SK-N-SH (cell line): ENCODE measurements around the gene EXOC4. TPM values are rescaled to one million over a fixed set of nuclear protein-coding genes. Genes with fewer than 3 reads are reported as not detected.

Experiments
- CTCF ChIA-PET: fragments of 300-600, 350-600 bp; formaldehyde crosslinking; extraction: SDS; loops from one replicate; lab custom pipeline; 2021; lab: Yijun Ruan, JAX
- POLR2A ChIA-PET: fragments of 350-600 bp; sonication (Branson Sonifier 250); formaldehyde crosslinking; extraction: SDS; loops from one replicate; lab custom pipeline; 2020; ENCODE audit warnings: antibody characterized with exemption, inconsistent platforms; lab: Yijun Ruan, JAX
- DNase-seq: peaks from one replicate; pipeline ENCODE4 v3.0.0; 2012
- H2AFZ ChIP-seq: fragments of 200-600 bp; sonication (generic); 2 replicates; pipeline ENCODE4 v1.8.1; 2016; ENCODE audit warnings: antibody characterized with exemption, mild to moderate bottlenecking, low read depth
- H3F3A ChIP-seq: fragments of 200-600 bp; sonication (generic); replicated peaks from 2 replicates; pipeline ENCODE3; 2016; ENCODE audit warnings: antibody characterized with exemption, mild to moderate bottlenecking; ENCODE audit not compliant: insufficient read depth
- H3K27ac ChIP-seq, 2 experiments: fragments of 200-500 bp in 1 of 2; fragments of 200-600 bp in 1 of 2; sonication (Bioruptor generic) in 1 of 2; sonication (generic), shearing (Covaris generic) in 1 of 2; 2 replicates each; pipeline versions ENCODE4 v1.5.1 to v1.6.1; 2014 to 2016; ENCODE audit warnings: low read depth in 2 of 2, inconsistent platforms in 1 of 2, low read length in 1 of 2, mild to moderate bottlenecking in 1 of 2, mixed read lengths in 1 of 2
- H3K27me3 ChIP-seq: fragments of 200-600 bp; sonication (generic), shearing (Covaris generic); 2 replicates; pipeline ENCODE4 v1.6.1; 2016; ENCODE audit warnings: mixed run types; ENCODE audit not compliant: insufficient read depth
- H3K36me3 ChIP-seq, 2 experiments: fragments of 200-500 bp in 1 of 2; fragments of 200-600 bp in 1 of 2; sonication (Bioruptor generic) in 1 of 2; sonication (generic) in 1 of 2; replicated peaks in 1 of 2; 2 replicates each; pipeline versions ENCODE3 to v1.5.1; 2014 to 2016; ENCODE audit warnings: low read length in 1 of 2, mild to moderate bottlenecking in 1 of 2; ENCODE audit not compliant: insufficient read depth in 2 of 2, control insufficient read depth in 1 of 2
- H3K4me1 ChIP-seq, 2 experiments: fragments of 200-500 bp in 1 of 2; fragments of 200-600 bp in 1 of 2; sonication (Bioruptor generic) in 1 of 2; sonication (generic), shearing (Covaris generic) in 1 of 2; 2 replicates each; pipeline versions ENCODE4 v1.5.1 to v1.6.1; 2014 to 2016; ENCODE audit warnings: low read depth in 1 of 2, low read length in 1 of 2, mixed run types in 1 of 2; ENCODE audit not compliant: insufficient read depth in 2 of 2, control insufficient read depth in 1 of 2
- H3K4me2 ChIP-seq: fragments of 200-600 bp; sonication (generic), shearing (Covaris generic); 2 replicates; pipeline ENCODE4 v1.6.1; 2017; ENCODE audit warnings: mixed run types
- H3K4me3 ChIP-seq, 2 experiments: fragments of 200-500 bp in 1 of 2; fragments of 200-600 bp in 1 of 2; sonication (Bioruptor generic) in 1 of 2; sonication (generic), shearing (Covaris generic) in 1 of 2; 2 replicates each; pipeline versions ENCODE4 v1.5.1 to v1.8.1; 2014 to 2016; ENCODE audit warnings: low read depth in 2 of 2, inconsistent platforms in 1 of 2, low read length in 1 of 2, mild to moderate bottlenecking in 1 of 2, mixed read lengths in 1 of 2, moderate library complexity in 1 of 2
- H3K79me2 ChIP-seq: fragments of 200-600 bp; sonication (generic); 2 replicates; pipeline ENCODE4 v1.8.1; 2017; ENCODE audit warnings: mild to moderate bottlenecking; ENCODE audit not compliant: insufficient read depth
- H3K9ac ChIP-seq: fragments of 200-600 bp; sonication (generic); 2 replicates; pipeline ENCODE4 v1.6.1; 2017; ENCODE audit warnings: mixed run types
- H3K9me2 ChIP-seq: fragments of 200-600 bp; sonication (generic); 2 replicates; pipeline ENCODE4 v1.6.1; 2017; ENCODE audit warnings: mixed run types
- H3K9me3 ChIP-seq: fragments of 200-600 bp; sonication (generic); 2 replicates; pipeline ENCODE4 v1.6.1; 2017; ENCODE audit warnings: mixed run types, mild to moderate bottlenecking, moderate library complexity
- H4K20me1 ChIP-seq: fragments of 200-600 bp; sonication (generic); 2 replicates; pipeline ENCODE4 v1.6.1; 2017; ENCODE audit warnings: mild to moderate bottlenecking, mixed run types; ENCODE audit not compliant: insufficient read depth
- CHD2 ChIP-seq: fragments of 150-350 bp; IDR thresholded peaks from 2 replicates; pipeline ENCODE4 v1.6.1; 2018; ENCODE audit warnings: low read length; ENCODE audit not compliant: partially characterized antibody
- CTCF ChIP-seq: fragments of 200-600 bp; sonication (generic); IDR thresholded peaks from 2 replicates; pipeline ENCODE4 v1.6.1; 2017; ENCODE audit warnings: antibody characterized with exemption, mild to moderate bottlenecking, moderate library complexity
- EP300 ChIP-seq, 2 experiments: IDR thresholded peaks; 2 replicates each; pipeline versions ENCODE4 v1.4.0 to v1.6.1; 2012; ENCODE audit warnings: borderline replicate concordance in 1 of 2, low read depth in 1 of 2, low read length in 1 of 2
- EZH2phosphoT487 ChIP-seq: fragments of 200-600 bp; sonication (generic); IDR thresholded peaks from 2 replicates; pipeline ENCODE4 v1.6.1; 2017; ENCODE audit warnings: low read depth, mixed run types, mild to moderate bottlenecking, antibody characterized with exemption, moderate library complexity, borderline replicate concordance
- FOSL2 ChIP-seq: IDR thresholded peaks from 2 replicates; pipeline ENCODE4 v1.4.0; 2012; ENCODE audit warnings: low read depth, mild to moderate bottlenecking, moderate library complexity, borderline replicate concordance
- FOXJ3 ChIP-seq: sonication (generic); formaldehyde crosslinking; IDR thresholded peaks from 2 replicates; pipeline ENCODE4 v1.5.1; 2020; ENCODE audit warnings: mild to moderate bottlenecking, missing genetic modification reagents
- FOXM1 ChIP-seq: IDR thresholded peaks from 2 replicates; pipeline ENCODE4 v1.4.0; 2012; ENCODE audit warnings: low read depth, mild to moderate bottlenecking
- JUND ChIP-seq: IDR thresholded peaks from 2 replicates; pipeline ENCODE4 v1.4.0; 2012
- MEF2A ChIP-seq: IDR thresholded peaks from 2 replicates; pipeline ENCODE4 v1.4.0; 2012; ENCODE audit warnings: low read depth, borderline replicate concordance
- NRF1 ChIP-seq: IDR thresholded peaks from 2 replicates; pipeline ENCODE4 v1.6.1; 2012; ENCODE audit warnings: low read depth, mild to moderate bottlenecking, low read length
- RAD21 ChIP-seq: IDR thresholded peaks from 2 replicates; pipeline ENCODE4 v1.6.1; 2012; ENCODE audit warnings: mild to moderate bottlenecking, low read length
- RCOR1 ChIP-seq: fragments of 150-350 bp; IDR thresholded peaks from 2 replicates; pipeline ENCODE4 v1.6.1; 2017; ENCODE audit warnings: antibody characterized with exemption, low read length
- TCF12 ChIP-seq: IDR thresholded peaks from 2 replicates; pipeline ENCODE4 v1.4.0; 2012
- TEAD4 ChIP-seq: IDR thresholded peaks from 2 replicates; pipeline ENCODE4 v1.4.0; 2012; ENCODE audit warnings: mild to moderate bottlenecking, borderline replicate concordance; ENCODE audit not compliant: insufficient read depth
- USF1 ChIP-seq: IDR thresholded peaks from 2 replicates; pipeline ENCODE4 v1.4.0; 2012; ENCODE audit warnings: low read depth, borderline replicate concordance
- USF2 ChIP-seq: fragments of 150-350 bp; IDR thresholded peaks from 2 replicates; pipeline ENCODE4 v1.6.1; 2017; ENCODE audit warnings: antibody characterized with exemption, low read length, low read depth, borderline replicate concordance
- WGBS: methylation state at CpG from one replicate; pipeline ENCODE4 v1.1.6; 2017; ENCODE audit warnings: low lambda C conversion rate; 5-methylcytosine and 5-hydroxymethylcytosine counted together
- polyA plus RNA-seq, 3 experiments: library from polyadenylated mRNA; depleted of rRNA; stranded (reverse); fragments of >200 nt; gene quantifications; 2 replicates each; pipeline ENCODE4 v1.2.3, GENCODE V29; 2012

The EXOC4 gene
- polyA plus RNA-seq, 1 of the 3 experiments (the other 2 are of a cell fraction) = 37.3 TPM

- peak in 1 of 2 experiments; percentile 95; a peak in 2 of 4 replicates for TF ChIP-seq EP300 (IDR thresholded peaks at IDR 0.05; ENCODE audit: borderline replicate concordance in 1 of 2, low read depth in 1 of 2, low read length in 1 of 2)
- peak; percentile 73 for TF ChIP-seq CHD2
- no peak for TF ChIP-seq FOXM1
- no peak for TF ChIP-seq EZH2phosphoT487
- TF ChIP-seq TEAD4 = no peak
- no peak for TF ChIP-seq USF1
- no peak for TF ChIP-seq NRF1
- TF ChIP-seq FOSL2 = no peak
- peak; percentile 35; the same call in 1 of the 2 replicates for TF ChIP-seq TCF12
Observed at GRCh38 chr7:133957845-133958244, 705.0 kb downstream of the EXOC4 start (continued).

- Histone ChIP-seq H3F3A (peaks cover 3% of the 10 kb centered on the region), H3K27me3 (no peaks in the 10 kb centered on the region), H3K79me2 (no peaks in the 10 kb centered on the region), H3K27ac (peak overlapping the region in 1 of 2 experiments; percentile 98; a peak in 2 of 4 replicates), H3K9me3 (no peaks in the 10 kb centered on the region), H3K9me2 (no peaks in the 10 kb centered on the region), H3K9ac (no peak overlapping the region), H3K4me3 (no peak overlapping the region), H3K36me3 (peaks cover 4% of the 10 kb centered on the region in 2 experiments), H3K4me1 (peaks cover 0 to 43% of the 10 kb centered on the region in 2 experiments; a peak in 2 of 4 replicates), H2AFZ (no peak overlapping the region), H3K4me2 (no peak overlapping the region), H4K20me1 (no peaks in the 10 kb centered on the region)
- no peak for DNase-seq
- WGBS = 95% methylated on average over 1 of the region's 1 CpG
- TF ChIP-seq NRF1 (no peak), USF2 (no peak), FOXJ3 (CRISPR knock-in tag) (no peak)
- POLR2A ChIA-PET = no interaction called here
- CTCF ChIA-PET = no interaction called here
Observed at GRCh38 chr7:133958822-133959221, 705.9 kb downstream of the EXOC4 start.

GRCh38 chr7:133959505-133959904 lies 706.6 kb downstream of the EXOC4 start:
- Histone ChIP-seq H3K9ac (no peak overlapping the region), H3K9me2 (no peaks in the 10 kb centered on the region), H3K4me2 (no peak overlapping the region), H3K27ac (peak overlapping the region in 1 of 2 experiments; percentile 98; a peak in 2 of 4 replicates), H3K79me2 (no peaks in the 10 kb centered on the region), H3K4me1 (peaks cover 0 to 43% of the 10 kb centered on the region in 2 experiments; a peak in 2 of 4 replicates), H2AFZ (no peak overlapping the region), H3K36me3 (peaks cover 0 to 4% of the 10 kb centered on the region in 2 experiments), H3K4me3 (no peak overlapping the region), H3F3A (peaks cover 3% of the 10 kb centered on the region), H4K20me1 (no peaks in the 10 kb centered on the region), H3K27me3 (no peaks in the 10 kb centered on the region), H3K9me3 (no peaks in the 10 kb centered on the region)
- CTCF ChIA-PET = interaction anchor here (0.7 kb wide), 1 partner anchor 12 kb away, joined by 4 read pairs; no protein-coding TSS in a partner anchor
- TF ChIP-seq USF1 (no peak), RAD21 (no peak), JUND (no peak), CTCF (no peak), FOSL2 (no peak), RCOR1 (no peak), MEF2A (no peak), EZH2phosphoT487 (no peak)
- POLR2A ChIA-PET = no interaction called here
- WGBS = 95% methylated on average over 2 of the region's 2 CpGs
- no peak for DNase-seq
